GM12878 (cell line): Measurements from ENCODE around the gene JCHAIN. TPM values are rescaled to one million over a fixed set of nuclear protein-coding genes. Genes with fewer than 3 reads are reported as not detected.
A peak's percentile ranks its signal among the peaks of the same experiment; 100 is the strongest.

Experiments
- ATAC-seq: fragments of 200-7000 bp; cut with Tn5 transposase; 3 replicates; pipeline ENCODE4 v1.9.1; 2020; ENCODE audit warnings: mild to moderate bottlenecking, moderate library complexity
- BruUV-seq: library from RNA; stranded (reverse); fragments of 400-500 nt; replicated peaks from 2 replicates; lab custom pipeline; 2021; lab: Mats Ljungman, UMichigan
- CTCF ChIA-PET: fragments of 300-600 bp; sonication (Branson Sonifier 250); formaldehyde crosslinking; extraction: SDS; loops from one replicate; lab custom pipeline; 2021; ENCODE audit warnings: inconsistent platforms; lab: Yijun Ruan, JAX
- POLR2A ChIA-PET: fragments of 350-600 bp; formaldehyde crosslinking; extraction: SDS; loops from one replicate; lab custom pipeline; 2021; ENCODE audit warnings: inconsistent platforms; lab: Charles Lee
- RAD21 ChIA-PET: fragments of 300-600 bp; sonication (Branson Sonifier 250); formaldehyde crosslinking; loops from one replicate; lab custom pipeline; 2023; ENCODE audit warnings: antibody characterized with exemption; ENCODE audit not compliant: unreplicated experiment; lab: Charles Lee
- SMC1A ChIA-PET: fragments of 300-600 bp; sonication (Branson Sonifier 250); formaldehyde crosslinking; loops from one replicate; lab custom pipeline; 2023; ENCODE audit not compliant: unreplicated experiment, uncharacterized antibody; lab: Charles Lee
- DNase-seq: peaks from one replicate; pipeline ENCODE4 v3.0.0-alpha.2; 2011; ENCODE audit warnings: low read depth, low spot score
- FAIRE-seq: peaks from 3 replicates; lab custom pipeline; 2011; peaks lifted over from hg19 to GRCh38; lab: Jason Lieb, UNC
- H2AFZ ChIP-seq: 2 replicates; pipeline ENCODE4 v1.6.0; 2011; ENCODE audit warnings: low read depth, low read length, control low read depth; ENCODE audit not compliant: control insufficient read depth
- H3K27ac ChIP-seq: 2 replicates; pipeline ENCODE4 v1.5.1; 2011; ENCODE audit warnings: control low read depth; ENCODE audit not compliant: control insufficient read depth, insufficient read depth
- H3K27me3 ChIP-seq, 2 experiments: replicated peaks in 1 of 2; 2 replicates each; pipeline versions ENCODE4 v1.6.0 to v1.6.1; 2011; ENCODE audit warnings: low read length in 1 of 2; ENCODE audit not compliant: control insufficient read depth in 2 of 2, insufficient read depth in 2 of 2
- H3K36me3 ChIP-seq, 2 experiments: 2 replicates each; pipeline ENCODE4 v1.5.1; 2011; ENCODE audit warnings: low read length in 1 of 2; ENCODE audit not compliant: control insufficient read depth in 2 of 2, insufficient read depth in 2 of 2
- H3K4me1 ChIP-seq: 2 replicates; pipeline ENCODE4 v1.6.1; 2011; ENCODE audit warnings: mild to moderate bottlenecking, low read length, moderate library complexity, mixed read lengths; ENCODE audit not compliant: control insufficient read depth, insufficient read depth
- H3K4me2 ChIP-seq: 2 replicates; pipeline ENCODE4 v1.6.0; 2011; ENCODE audit warnings: control low read depth; ENCODE audit not compliant: control insufficient read depth, insufficient read depth
- H3K4me3 ChIP-seq: fragments of 200-600 bp; sonication (generic); 2 replicates; pipeline ENCODE4 v1.5.1; 2016
- H3K79me2 ChIP-seq: 2 replicates; pipeline ENCODE4 v1.6.0; 2011; ENCODE audit warnings: low read length; ENCODE audit not compliant: control insufficient read depth, insufficient read depth
- H3K9ac ChIP-seq: 2 replicates; pipeline ENCODE4 v1.8.0; 2011; ENCODE audit warnings: low read length, control low read depth, mixed read lengths; ENCODE audit not compliant: control insufficient read depth, insufficient read depth
- H3K9me3 ChIP-seq: replicated peaks from 3 replicates; pipeline ENCODE4 v1.5.1; 2011; ENCODE audit warnings: mild to moderate bottlenecking, low read length; ENCODE audit not compliant: control insufficient read depth, insufficient read depth
- H4K20me1 ChIP-seq: 2 replicates; pipeline ENCODE4 v1.6.0; 2011; ENCODE audit not compliant: control insufficient read depth, insufficient read depth
- BRCA1 ChIP-seq: IDR thresholded peaks from 2 replicates; pipeline ENCODE4 v1.6.1; 2011; ENCODE audit warnings: low read depth, low read length, improper control_type of control experiment
- CREM ChIP-seq: IDR thresholded peaks from 2 replicates; pipeline ENCODE4 v1.6.1; 2014; ENCODE audit warnings: antibody characterized with exemption, low read depth
- HCFC1 ChIP-seq: fragments of 150-350 bp; IDR thresholded peaks from 2 replicates; pipeline ENCODE4 v1.6.1; 2014; ENCODE audit warnings: low read length
- IKZF2 ChIP-seq, 2 experiments: fragments of 450-650 bp; IDR thresholded peaks; 2 replicates each; pipeline ENCODE4 v1.6.1; 2017; ENCODE audit warnings: mild to moderate bottlenecking in 2 of 2, moderate library complexity in 2 of 2
- KLF5 ChIP-seq: fragments of 450-650 bp; IDR thresholded peaks from 2 replicates; pipeline ENCODE4 v1.6.1; 2014; ENCODE audit warnings: mild to moderate bottlenecking; ENCODE audit not compliant: partially characterized antibody
- MLLT1 ChIP-seq: fragments of 450-650 bp; IDR thresholded peaks from 2 replicates; pipeline ENCODE4 v1.6.1; 2016; ENCODE audit warnings: mild to moderate bottlenecking
- MYC ChIP-seq: IDR thresholded peaks from 2 replicates; pipeline ENCODE4 v1.6.1; 2011; ENCODE audit warnings: mild to moderate bottlenecking, low read length, moderate library complexity, inconsistent platforms; ENCODE audit not compliant: insufficient read depth, insufficient replicate concordance, insufficient read length, severe bottlenecking
- POLR2AphosphoS2 ChIP-seq: IDR thresholded peaks from 2 replicates; pipeline ENCODE4 v1.6.1; 2011; ENCODE audit warnings: low read depth, mild to moderate bottlenecking, low read length, improper control_type of control experiment, moderate library complexity
- SMAD5 ChIP-seq: IDR thresholded peaks from 2 replicates; pipeline ENCODE4 v1.6.1; 2016; ENCODE audit warnings: antibody characterized with exemption, low read depth
- TAF1 ChIP-seq: IDR thresholded peaks from 2 replicates; pipeline ENCODE4 v1.6.1; 2011; ENCODE audit warnings: mild to moderate bottlenecking, low read depth, low read length, borderline replicate concordance
- USF2 ChIP-seq: IDR thresholded peaks from 2 replicates; pipeline ENCODE4 v1.6.1; 2011; ENCODE audit warnings: low read depth, low read length, improper control_type of control experiment, borderline replicate concordance
- ZBED1 ChIP-seq: IDR thresholded peaks from 2 replicates; pipeline ENCODE4 v1.6.1; 2016; ENCODE audit warnings: borderline replicate concordance
- ZBTB40 ChIP-seq: fragments of 450-650 bp; IDR thresholded peaks from 2 replicates; pipeline ENCODE4 v1.6.1; 2016; ENCODE audit warnings: mild to moderate bottlenecking, moderate library complexity, borderline replicate concordance
- ZNF24 ChIP-seq: fragments of 450-650 bp; IDR thresholded peaks from 2 replicates; pipeline ENCODE4 v1.6.1; 2017; ENCODE audit warnings: antibody characterized with exemption, mild to moderate bottlenecking
- WGBS: methylation state at CpG from one replicate; pipeline ENCODE4 v1.1.6; 2016; ENCODE audit warnings: low lambda C conversion rate; ENCODE audit not compliant: insufficient replicate concordance, insufficient coverage; ENCODE audit errors: missing lambda C conversion rate; 5-methylcytosine and 5-hydroxymethylcytosine counted together
- in situ Hi-C: fragments of 300-500 bp; cut with MboI; formaldehyde crosslinking; loops from 9 replicates; pipeline ENCODE4 v1.14.3; 2018; ENCODE audit warnings: mixed read lengths
- intact Hi-C: fragments of 100-400 bp; cut with micrococcal nuclease; formaldehyde crosslinking; loops from one replicate; pipeline ENCODE4 v1.14.2; 2022; ENCODE audit not compliant: unreplicated experiment
- polyA plus RNA-seq, 11 experiments: library from polyadenylated mRNA; depleted of rRNA in 4 of 11; unstranded in 6 of 11; stranded (reverse) in 5 of 11; fragments of >200 nt; fragmentation: Nextera tagmentation in 4 of 11; fragmentation: Illumina TruSeq in 1 of 11; extraction: Ambion mirVana in 4 of 11; extraction: Trizol in 1 of 11; gene quantifications; 1 replicate in 1 of 11; 2 replicates in 10 of 11; pipeline versions ENCODE4 v1.2.1 to v1.2.3, GENCODE V29; 2011 to 2016; ENCODE audit warnings: inconsistent platforms in 2 of 11, missing spikeins in 2 of 11, low read depth in 1 of 11
- total RNA-seq, 4 experiments: library from RNA; depleted of rRNA in 3 of 4; stranded (reverse); fragments of >200 nt in 3 of 4; fragmentation: Illumina TruSeq in 1 of 4; extraction: Trizol in 1 of 4; gene quantifications; 2 replicates each; pipeline versions ENCODE4 v1.2.1 to v1.2.3, GENCODE V29; 2013 to 2021

The JCHAIN gene
- total and polyA plus RNA-seq, 10 of the 15 experiments (the other 5 are each of a cell fraction or from before 2014, with no cell fraction given), result 188 to 1,045 (median 486) TPM

- ChIA-PET RAD21 (interaction anchor here (0.8 to 3.9 kb wide), 11 partner anchors 11 to 324 kb away, joined by 3 to 44 read pairs (median 4); partner anchors contain the start of genes JCHAIN and UTP3), SMC1A (interaction anchor here (0.5 to 12.8 kb wide), 13 partner anchors 11 to 1622 kb away, joined by 3 to 170 read pairs (median 6); partner anchors contain the start of genes JCHAIN and UTP3), POLR2A (interaction anchor here (0.6 to 3.3 kb wide), 6 partner anchors 11 to 69 kb away, joined by 3 to 28 read pairs (median 3); partner anchors contain the start of gene JCHAIN), CTCF (interaction anchor here (0.7 to 2.9 kb wide), 10 partner anchors 9 to 331 kb away, joined by 3 to 15 read pairs (median 4); partner anchors contain the start of gene UTP3)
- DNase-seq (peak; percentile 63), ATAC-seq (peak; percentile 79), FAIRE-seq (no peak)
- BruUV-seq, result no TSS peak
- in situ Hi-C loops (loop anchor here (25.0 kb wide), 1 partner anchor 1616 kb away; no protein-coding TSS in a partner anchor), intact Hi-C loops (loop anchor here (2.0 kb wide), 1 partner anchor 16 kb away; no protein-coding TSS in a partner anchor)
- no peaks in the 10 kb centered on the region for H3K79me2 ChIP-seq
- no peaks in the 10 kb centered on the region for H4K20me1 ChIP-seq
- 0% methylated on average over 1 of the region's 1 CpG for WGBS
- no peak overlapping the region for H2AFZ ChIP-seq
- peaks cover 55% of the 10 kb centered on the region for H3K4me1 ChIP-seq
- no peaks in the 10 kb centered on the region for H3K36me3 ChIP-seq
- no peaks in the 10 kb centered on the region for H3K27me3 ChIP-seq
- peak overlapping the region; percentile 73 for H3K4me2 ChIP-seq
- 0 out of 2 replicates have a peak overlapping the region, but pooled peaks have one; percentile 17 for H3K4me3 ChIP-seq
- H3K9me3 ChIP-seq, result no peaks in the 10 kb centered on the region
- peak overlapping the region; percentile 65 for H3K27ac ChIP-seq
- H3K9ac ChIP-seq, result no peak overlapping the region
- TF ChIP-seq ZBTB40 (no peak), TAF1 (no peak), ZBED1 (peak; percentile 68; the same call in 1 of the 2 replicates), USF2 (no peak), MYC (no peak), IKZF2 (IDR thresholded peaks at IDR 0.05) (peak; percentile 85 to 87), SMAD5 (no peak), ZNF24 (no peak), MLLT1 (peak; percentile 85), POLR2AphosphoS2 (no peak), HCFC1 (no peak), KLF5 (no peak), CREM (peak; percentile 83), BRCA1 (no peak)
Measured at GRCh38 chr4:70678383-70678999, 12.2 kb upstream of the JCHAIN start.
